Neural cell (in vitro differentiated cells): Measurements from ENCODE around the gene PCNX2. TPM values are rescaled to one million over a fixed set of nuclear protein-coding genes. Genes with fewer than 3 reads are reported as not detected.

Experiments used
- H2AFZ ChIP-seq: fragments of 200-600, 300-800 bp; sonication (generic), shearing (Covaris generic); 2 replicates; pipeline ENCODE4 v1.6.0; 2014; ENCODE audit warnings: low read depth, mild to moderate bottlenecking, antibody characterized with exemption, low read length, moderate library complexity
- H3F3A ChIP-seq: fragments of 200-600 bp; shearing (Covaris generic); 2 replicates; pipeline ENCODE4 v1.6.1; 2016; ENCODE audit warnings: mild to moderate bottlenecking, moderate library complexity, mixed read lengths, antibody characterized with exemption, low read length; ENCODE audit not compliant: insufficient read depth, poor library complexity, severe bottlenecking
- H3K27ac ChIP-seq: fragments of 200-600, 300-800 bp; sonication (generic), shearing (Covaris generic); 2 replicates; pipeline ENCODE4 v1.5.1; 2014; ENCODE audit warnings: mild to moderate bottlenecking, low read length, moderate library complexity
- H3K27me3 ChIP-seq: fragments of 300-800, 200-600 bp; sonication (generic), shearing (Covaris generic); 2 replicates; pipeline ENCODE4 v1.6.0; 2014; ENCODE audit warnings: mild to moderate bottlenecking, low read depth, low read length, moderate library complexity; ENCODE audit not compliant: insufficient read depth
- H3K36me3 ChIP-seq: fragments of 300-800, 200-600 bp; sonication (generic), shearing (Covaris generic); 2 replicates; pipeline ENCODE4 v1.5.1; 2014; ENCODE audit warnings: mild to moderate bottlenecking, antibody characterized with exemption, low read length, moderate library complexity; ENCODE audit not compliant: insufficient read depth
- H3K4me2 ChIP-seq: fragments of 300-800, 200-600 bp; sonication (generic), shearing (Covaris generic); 2 replicates; pipeline ENCODE4 v1.6.0; 2014; ENCODE audit warnings: mild to moderate bottlenecking, low read length
- H3K4me3 ChIP-seq: fragments of 300-800, 200-600 bp; sonication (generic), shearing (Covaris generic); 2 replicates; pipeline ENCODE4 v1.5.1; 2014; ENCODE audit warnings: mild to moderate bottlenecking, low read length, moderate library complexity
- H3K79me2 ChIP-seq: fragments of 200-600 bp; shearing (Covaris generic); replicated peaks from 2 replicates; pipeline ENCODE4 v1.6.0; 2014; ENCODE audit warnings: mild to moderate bottlenecking, low read length, moderate library complexity; ENCODE audit not compliant: insufficient read depth
- H3K9ac ChIP-seq: fragments of 300-800, 200-600 bp; sonication (generic), shearing (Covaris generic); 2 replicates; pipeline ENCODE4 v1.6.1; 2016; ENCODE audit warnings: mild to moderate bottlenecking, low read length, mixed read lengths
- H3K9me2 ChIP-seq: fragments of 200-600 bp; shearing (Covaris generic); 2 replicates; pipeline ENCODE4 v1.6.1; 2016; ENCODE audit warnings: mild to moderate bottlenecking, low read length, mixed read lengths; ENCODE audit not compliant: insufficient read depth
- H3K9me3 ChIP-seq: fragments of 200-600, 300-800 bp; sonication (generic), shearing (Covaris generic); 2 replicates; pipeline ENCODE4 v1.6.1; 2016; ENCODE audit warnings: mild to moderate bottlenecking, mixed run types, low read length, moderate library complexity, mixed read lengths
- H4K20me1 ChIP-seq: fragments of 200-600 bp; shearing (Covaris generic); 2 replicates; pipeline ENCODE4 v1.6.1; 2016; ENCODE audit warnings: mild to moderate bottlenecking, mixed run types; ENCODE audit not compliant: insufficient read depth
- EP300 ChIP-seq: fragments of 450-650 bp; conservative IDR thresholded peaks from 2 replicates; pipeline ENCODE4 v1.6.1; 2014; ENCODE audit warnings: antibody characterized with exemption, mild to moderate bottlenecking, moderate library complexity; ENCODE audit not compliant: poor library complexity, severe bottlenecking
- EZH2 ChIP-seq: fragments of 200-600, 300-800 bp; shearing (Covaris generic), sonication (generic); IDR thresholded peaks from 2 replicates; pipeline ENCODE4 v1.6.1; 2014; ENCODE audit warnings: antibody characterized with exemption, low read length, borderline replicate concordance, mild to moderate bottlenecking; ENCODE audit not compliant: insufficient read depth, poor library complexity, severe bottlenecking
- MXI1 ChIP-seq: fragments of 450-650 bp; conservative IDR thresholded peaks from 2 replicates; pipeline ENCODE4 v1.6.1; 2014; ENCODE audit warnings: antibody characterized with exemption, mild to moderate bottlenecking; ENCODE audit not compliant: poor library complexity, severe bottlenecking
- POLR2AphosphoS5 ChIP-seq: IDR thresholded peaks from 2 replicates; pipeline ENCODE4 v1.6.1; 2012
- RAD21 ChIP-seq: fragments of 450-650 bp; conservative IDR thresholded peaks from 2 replicates; pipeline ENCODE4 v1.6.1; 2014; ENCODE audit warnings: antibody characterized with exemption, mild to moderate bottlenecking, moderate library complexity
- SMC3 ChIP-seq: fragments of 450-650 bp; conservative IDR thresholded peaks from 2 replicates; pipeline ENCODE4 v1.6.1; 2014; ENCODE audit warnings: antibody characterized with exemption, mild to moderate bottlenecking, moderate library complexity; ENCODE audit not compliant: poor library complexity
- TAF1 ChIP-seq: IDR thresholded peaks from 2 replicates; pipeline ENCODE4 v1.6.1; 2012; ENCODE audit warnings: low read depth
- polyA plus RNA-seq: library from polyadenylated mRNA; depleted of rRNA; stranded (reverse); fragments of >200 nt; gene quantifications from 2 replicates; pipeline ENCODE4 v1.2.3, GENCODE V29; 2014
- TF ChIP-seq, protein P1 (sequence below): fragments of 450-650 bp; IDR thresholded peaks from 2 replicates; pipeline ENCODE4 v1.5.1; 2014; ENCODE audit warnings: antibody characterized with exemption, mild to moderate bottlenecking, moderate library complexity; ENCODE audit not compliant: poor library complexity, severe bottlenecking
- TF ChIP-seq, protein P2 (sequence below): IDR thresholded peaks from 2 replicates; pipeline ENCODE4 v1.6.1; 2012; ENCODE audit warnings: borderline replicate concordance

The PCNX2 gene
- polyA plus RNA-seq, 1 donor from 2014 or later, result 17.2 TPM

DNA sequence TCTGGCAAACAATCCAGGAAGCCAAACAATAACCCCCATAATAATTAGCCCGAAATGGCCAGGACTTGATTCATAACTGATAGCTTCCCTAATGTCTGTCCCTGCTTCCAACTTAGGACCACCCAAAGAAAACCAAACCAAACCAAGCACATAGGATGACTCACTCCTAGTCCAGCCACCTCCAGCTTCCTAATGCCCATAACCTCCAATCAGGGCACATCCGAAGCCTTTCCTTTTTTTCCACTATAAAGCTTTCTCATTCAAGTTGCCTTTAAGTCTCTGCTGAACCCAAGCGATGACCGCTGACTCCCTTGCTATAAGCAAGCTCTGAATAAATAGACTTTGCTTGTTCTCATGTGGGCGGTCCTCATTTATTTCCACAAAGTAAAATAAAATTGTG, 40.4 kb downstream of the PCNX2 start:
- no peaks in the 10 kb centered on the region for H3K9me3 ChIP-seq
- peaks cover 5% of the 10 kb centered on the region for H3K36me3 ChIP-seq
- no peak overlapping the region for H2AFZ ChIP-seq

DNA sequence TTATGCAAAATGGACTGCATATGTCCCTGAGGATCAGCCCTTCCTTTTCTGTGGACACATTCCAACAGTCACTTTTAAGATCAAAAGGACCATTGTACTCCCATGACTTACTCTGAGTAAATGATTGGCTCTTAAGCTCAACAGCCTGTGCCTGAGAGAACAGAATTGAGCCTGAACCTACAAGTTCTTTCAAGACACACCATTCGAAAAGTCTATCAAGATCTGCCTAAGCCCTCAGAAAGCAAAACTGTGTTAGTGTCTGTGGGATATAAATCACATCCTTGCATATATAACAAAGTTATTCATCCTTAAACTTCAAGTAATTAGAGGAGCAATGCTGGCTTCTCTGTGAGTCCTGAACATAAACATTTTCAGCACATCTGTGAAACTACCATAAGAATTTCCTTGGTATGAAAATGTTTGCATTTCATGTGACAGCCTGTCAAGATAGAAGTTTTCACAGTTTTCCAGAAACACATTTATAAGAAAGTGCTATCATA, 41.6 kb downstream of the PCNX2 start:
- no peaks in the 10 kb centered on the region for H3K9me3 ChIP-seq
- TF ChIP-seq, protein P1, sequence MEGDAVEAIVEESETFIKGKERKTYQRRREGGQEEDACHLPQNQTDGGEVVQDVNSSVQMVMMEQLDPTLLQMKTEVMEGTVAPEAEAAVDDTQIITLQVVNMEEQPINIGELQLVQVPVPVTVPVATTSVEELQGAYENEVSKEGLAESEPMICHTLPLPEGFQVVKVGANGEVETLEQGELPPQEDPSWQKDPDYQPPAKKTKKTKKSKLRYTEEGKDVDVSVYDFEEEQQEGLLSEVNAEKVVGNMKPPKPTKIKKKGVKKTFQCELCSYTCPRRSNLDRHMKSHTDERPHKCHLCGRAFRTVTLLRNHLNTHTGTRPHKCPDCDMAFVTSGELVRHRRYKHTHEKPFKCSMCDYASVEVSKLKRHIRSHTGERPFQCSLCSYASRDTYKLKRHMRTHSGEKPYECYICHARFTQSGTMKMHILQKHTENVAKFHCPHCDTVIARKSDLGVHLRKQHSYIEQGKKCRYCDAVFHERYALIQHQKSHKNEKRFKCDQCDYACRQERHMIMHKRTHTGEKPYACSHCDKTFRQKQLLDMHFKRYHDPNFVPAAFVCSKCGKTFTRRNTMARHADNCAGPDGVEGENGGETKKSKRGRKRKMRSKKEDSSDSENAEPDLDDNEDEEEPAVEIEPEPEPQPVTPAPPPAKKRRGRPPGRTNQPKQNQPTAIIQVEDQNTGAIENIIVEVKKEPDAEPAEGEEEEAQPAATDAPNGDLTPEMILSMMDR, result no peak
- TF ChIP-seq SMC3, result no peak
- H4K20me1 ChIP-seq, result no peaks in the 10 kb centered on the region
- no peak overlapping the region for H3K9ac ChIP-seq
- no peak overlapping the region for H3K4me3 ChIP-seq
- H3K9me2 ChIP-seq, result no peaks in the 10 kb centered on the region
- H3K27me3 ChIP-seq, result no peaks in the 10 kb centered on the region
- no peak overlapping the region for H3K4me2 ChIP-seq
- H2AFZ ChIP-seq, result no peak overlapping the region
- H3K36me3 ChIP-seq, result peaks cover 5% of the 10 kb centered on the region
- H3F3A ChIP-seq, result no peaks in the 10 kb centered on the region
- H3K79me2 ChIP-seq, result no peaks in the 10 kb centered on the region
- no peak overlapping the region for H3K27ac ChIP-seq

More for the DNA sequence above, 40.4 kb downstream of the PCNX2 start:
- Histone ChIP-seq H3K79me2 (no peaks in the 10 kb centered on the region), H3K27ac (no peak overlapping the region), H3K9ac (no peak overlapping the region), H3F3A (no peaks in the 10 kb centered on the region), H3K4me2 (no peak overlapping the region), H3K4me3 (no peak overlapping the region), H3K9me2 (no peaks in the 10 kb centered on the region), H3K27me3 (no peaks in the 10 kb centered on the region), H4K20me1 (no peaks in the 10 kb centered on the region)
- TF ChIP-seq RAD21 (no peak), MXI1 (no peak), TAF1 (no peak), EP300 (no peak), EZH2 (no peak), POLR2AphosphoS5 (no peak)
- TF ChIP-seq, protein P1, result no peak

DNA sequence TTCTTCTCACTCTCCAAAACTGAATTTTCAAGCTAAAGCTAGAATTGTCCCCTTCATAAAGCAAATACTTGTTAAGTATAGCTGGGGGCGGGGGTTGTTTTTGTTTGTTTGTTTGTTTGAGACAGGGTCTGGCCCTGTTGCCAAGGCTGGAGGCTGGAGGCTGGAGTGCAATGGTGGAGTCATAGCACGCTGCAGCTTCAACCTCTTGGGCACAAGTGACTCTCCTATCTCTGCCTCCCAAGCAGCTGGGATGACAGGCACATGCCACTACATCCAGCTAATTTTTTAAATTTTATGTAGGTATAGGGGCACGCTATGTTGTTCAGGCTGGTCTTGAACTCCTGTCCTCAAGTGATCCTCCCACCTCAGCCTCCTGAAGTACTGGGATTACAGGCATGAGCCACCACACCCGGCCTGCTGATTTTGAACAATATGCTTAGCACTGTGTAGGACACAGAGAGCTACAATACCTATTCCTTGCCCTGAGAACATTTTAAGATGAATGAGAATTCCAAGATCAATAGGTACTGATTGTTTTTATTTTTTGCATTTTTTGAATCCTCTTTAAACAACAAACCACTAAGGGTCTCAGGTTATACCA, 42.2 kb downstream of the PCNX2 start:
- Histone ChIP-seq H3K9me2 (no peaks in the 10 kb centered on the region), H3K9me3 (no peaks in the 10 kb centered on the region), H3K79me2 (no peaks in the 10 kb centered on the region), H2AFZ (no peak overlapping the region), H3K27me3 (no peaks in the 10 kb centered on the region), H3K36me3 (peaks cover 3% of the 10 kb centered on the region), H3K4me3 (no peak overlapping the region), H3K9ac (no peak overlapping the region), H3K27ac (no peak overlapping the region), H3F3A (no peaks in the 10 kb centered on the region), H4K20me1 (no peaks in the 10 kb centered on the region), H3K4me2 (no peak overlapping the region)
- TF ChIP-seq RAD21, result no peak
- TF ChIP-seq MXI1, result no peak
- TF ChIP-seq TAF1, result no peak
- TF ChIP-seq SMC3, result no peak
- no peak for TF ChIP-seq EP300
- TF ChIP-seq, protein P1, result no peak
- TF ChIP-seq, protein P2, sequence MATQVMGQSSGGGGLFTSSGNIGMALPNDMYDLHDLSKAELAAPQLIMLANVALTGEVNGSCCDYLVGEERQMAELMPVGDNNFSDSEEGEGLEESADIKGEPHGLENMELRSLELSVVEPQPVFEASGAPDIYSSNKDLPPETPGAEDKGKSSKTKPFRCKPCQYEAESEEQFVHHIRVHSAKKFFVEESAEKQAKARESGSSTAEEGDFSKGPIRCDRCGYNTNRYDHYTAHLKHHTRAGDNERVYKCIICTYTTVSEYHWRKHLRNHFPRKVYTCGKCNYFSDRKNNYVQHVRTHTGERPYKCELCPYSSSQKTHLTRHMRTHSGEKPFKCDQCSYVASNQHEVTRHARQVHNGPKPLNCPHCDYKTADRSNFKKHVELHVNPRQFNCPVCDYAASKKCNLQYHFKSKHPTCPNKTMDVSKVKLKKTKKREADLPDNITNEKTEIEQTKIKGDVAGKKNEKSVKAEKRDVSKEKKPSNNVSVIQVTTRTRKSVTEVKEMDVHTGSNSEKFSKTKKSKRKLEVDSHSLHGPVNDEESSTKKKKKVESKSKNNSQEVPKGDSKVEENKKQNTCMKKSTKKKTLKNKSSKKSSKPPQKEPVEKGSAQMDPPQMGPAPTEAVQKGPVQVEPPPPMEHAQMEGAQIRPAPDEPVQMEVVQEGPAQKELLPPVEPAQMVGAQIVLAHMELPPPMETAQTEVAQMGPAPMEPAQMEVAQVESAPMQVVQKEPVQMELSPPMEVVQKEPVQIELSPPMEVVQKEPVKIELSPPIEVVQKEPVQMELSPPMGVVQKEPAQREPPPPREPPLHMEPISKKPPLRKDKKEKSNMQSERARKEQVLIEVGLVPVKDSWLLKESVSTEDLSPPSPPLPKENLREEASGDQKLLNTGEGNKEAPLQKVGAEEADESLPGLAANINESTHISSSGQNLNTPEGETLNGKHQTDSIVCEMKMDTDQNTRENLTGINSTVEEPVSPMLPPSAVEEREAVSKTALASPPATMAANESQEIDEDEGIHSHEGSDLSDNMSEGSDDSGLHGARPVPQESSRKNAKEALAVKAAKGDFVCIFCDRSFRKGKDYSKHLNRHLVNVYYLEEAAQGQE, result no peak
- TF ChIP-seq POLR2AphosphoS5, result no peak
- TF ChIP-seq EZH2, result no peak
